ENCODE measurements around the gene GORASP2. TPM values are rescaled to one million over a fixed set of nuclear protein-coding genes. Genes with fewer than 3 reads are reported as not detected.
"Not testable (repeated sequence)": the region's sequence is repeated elsewhere in the genome, so short reads cannot be mapped to it uniquely, and the experiment has no call there.

GORASP2 gene
- total RNA-seq, 4 donors from 2014 or later: 36.1 to 48.2 (median 42.0) TPM

DNA sequence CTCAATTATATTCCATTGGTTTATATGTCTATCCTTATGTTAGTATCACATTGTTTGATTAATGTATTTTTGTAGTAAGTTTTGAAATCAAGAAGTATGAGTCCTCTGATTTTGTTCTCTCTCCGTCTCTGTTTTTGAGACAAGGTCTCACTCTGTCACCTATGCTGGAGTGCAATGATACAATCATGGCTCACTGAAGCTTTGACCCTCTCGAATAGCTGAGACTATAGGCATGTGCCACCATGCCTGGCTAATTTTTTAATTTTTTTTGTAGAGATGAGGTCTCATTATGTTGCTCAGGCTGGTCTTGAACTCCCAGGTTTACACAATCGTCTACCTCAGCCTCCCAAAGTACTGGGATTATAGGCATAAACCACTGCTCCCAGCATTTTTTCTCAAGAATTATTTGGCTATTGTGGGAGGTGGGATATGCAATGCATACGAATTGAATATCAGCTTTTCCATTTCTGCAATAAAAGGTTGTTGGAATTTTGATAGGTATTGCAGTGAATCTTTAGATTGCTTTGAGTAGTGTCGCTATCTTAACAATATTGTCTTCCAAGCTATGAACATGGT, 17.7 kb upstream of the GORASP2 start:
- Histone ChIP-seq H3K4me1 (no peaks in the 10 kb centered on the region), H3K4me3 (no peak overlapping the region), H3K27ac (no peak overlapping the region), H3K27me3 (no peaks in the 10 kb centered on the region), H3K36me3 (no peaks in the 10 kb centered on the region), H3K9me3 (peaks cover 0 to 73% (median 0%) of the 10 kb centered on the region in 3 donors)
- TF ChIP-seq EP300 (IDR thresholded peaks at IDR 0.05) (no peak), POLR2AphosphoS5 (IDR thresholded peaks at IDR 0.05) (no peak), POLR2A (IDR thresholded peaks at IDR 0.05) (no peak)
- TF ChIP-seq, protein P1, sequence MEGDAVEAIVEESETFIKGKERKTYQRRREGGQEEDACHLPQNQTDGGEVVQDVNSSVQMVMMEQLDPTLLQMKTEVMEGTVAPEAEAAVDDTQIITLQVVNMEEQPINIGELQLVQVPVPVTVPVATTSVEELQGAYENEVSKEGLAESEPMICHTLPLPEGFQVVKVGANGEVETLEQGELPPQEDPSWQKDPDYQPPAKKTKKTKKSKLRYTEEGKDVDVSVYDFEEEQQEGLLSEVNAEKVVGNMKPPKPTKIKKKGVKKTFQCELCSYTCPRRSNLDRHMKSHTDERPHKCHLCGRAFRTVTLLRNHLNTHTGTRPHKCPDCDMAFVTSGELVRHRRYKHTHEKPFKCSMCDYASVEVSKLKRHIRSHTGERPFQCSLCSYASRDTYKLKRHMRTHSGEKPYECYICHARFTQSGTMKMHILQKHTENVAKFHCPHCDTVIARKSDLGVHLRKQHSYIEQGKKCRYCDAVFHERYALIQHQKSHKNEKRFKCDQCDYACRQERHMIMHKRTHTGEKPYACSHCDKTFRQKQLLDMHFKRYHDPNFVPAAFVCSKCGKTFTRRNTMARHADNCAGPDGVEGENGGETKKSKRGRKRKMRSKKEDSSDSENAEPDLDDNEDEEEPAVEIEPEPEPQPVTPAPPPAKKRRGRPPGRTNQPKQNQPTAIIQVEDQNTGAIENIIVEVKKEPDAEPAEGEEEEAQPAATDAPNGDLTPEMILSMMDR (IDR thresholded peaks at IDR 0.05): no peak
- ATAC-seq: no peak
- 83 to 84% methylated on average over 4 to 5 of the region's 5 CpGs for WGBS, 2 donors (ENCODE audit: low coverage in 1 of 2)

DNA sequence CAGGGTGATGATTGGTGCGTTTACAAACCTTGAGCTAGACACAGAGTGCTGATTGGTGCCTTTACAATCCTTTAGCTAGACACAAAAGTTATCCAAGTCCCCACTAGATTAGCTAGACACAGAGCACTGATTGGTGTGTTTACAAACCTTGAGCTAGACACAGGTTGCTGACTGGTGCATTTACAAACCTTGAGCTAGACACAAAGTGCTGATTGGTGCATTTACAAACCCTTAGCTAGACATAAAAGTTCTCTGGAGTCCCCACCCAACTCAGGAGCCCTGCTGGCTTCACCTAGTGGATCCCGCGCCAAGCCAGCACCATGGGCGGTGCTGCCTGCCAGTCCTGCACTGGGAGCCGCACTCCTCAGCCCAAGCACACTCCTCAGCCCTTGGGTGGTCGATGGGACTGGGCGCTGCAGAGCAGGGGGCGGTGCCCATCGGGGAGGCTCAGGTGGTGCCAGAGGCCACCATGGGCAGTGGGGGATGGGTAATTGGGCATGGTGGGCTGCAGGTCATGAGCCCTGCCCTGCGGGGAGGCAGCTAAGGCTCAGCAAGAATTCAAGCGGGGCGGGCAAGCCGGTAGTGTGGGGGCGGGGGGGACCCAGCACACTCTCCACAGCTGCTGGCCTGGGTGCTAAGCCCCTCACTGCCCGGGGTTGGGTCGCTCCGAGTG, 13.9 kb upstream of the GORASP2 start:
- WGBS, 2 donors (ENCODE audit: low coverage in 1 of 2): no CpG with 5 or more reads among the region's 17 CpGs
- ATAC-seq, H3K27ac ChIP-seq, H3K4me3 ChIP-seq, H3K36me3 ChIP-seq, H3K27me3 ChIP-seq, H3K4me1 ChIP-seq: not testable (repeated sequence)
- peaks cover 0 to 70% (median 0%) of the 10 kb centered on the region in 3 donors for H3K9me3 ChIP-seq

GRCh38 chr2:170917219-170917913, 11.7 kb upstream of the GORASP2 start:
- Histone ChIP-seq H3K4me1 (no peaks in the 10 kb centered on the region), H3K27ac (no peak overlapping the region), H3K4me3 (no peak overlapping the region), H3K27me3 (no peaks in the 10 kb centered on the region), H3K9me3 (peaks cover 0 to 48% (median 0%) of the 10 kb centered on the region in 3 donors), H3K36me3 (no peaks in the 10 kb centered on the region)
- 100% methylated on average over 2 of the region's 11 CpGs; no CpG with 5 or more reads in 1 of the 2 donors for WGBS, 2 donors (ENCODE audit: low coverage in 1 of 2)
- no peak for ATAC-seq
- TF ChIP-seq EP300 (IDR thresholded peaks at IDR 0.05): no peak
- no peak for TF ChIP-seq POLR2A (IDR thresholded peaks at IDR 0.05)
- TF ChIP-seq POLR2AphosphoS5 (IDR thresholded peaks at IDR 0.05): no peak
- TF ChIP-seq, protein P1 (IDR thresholded peaks at IDR 0.05): no peak

DNA sequence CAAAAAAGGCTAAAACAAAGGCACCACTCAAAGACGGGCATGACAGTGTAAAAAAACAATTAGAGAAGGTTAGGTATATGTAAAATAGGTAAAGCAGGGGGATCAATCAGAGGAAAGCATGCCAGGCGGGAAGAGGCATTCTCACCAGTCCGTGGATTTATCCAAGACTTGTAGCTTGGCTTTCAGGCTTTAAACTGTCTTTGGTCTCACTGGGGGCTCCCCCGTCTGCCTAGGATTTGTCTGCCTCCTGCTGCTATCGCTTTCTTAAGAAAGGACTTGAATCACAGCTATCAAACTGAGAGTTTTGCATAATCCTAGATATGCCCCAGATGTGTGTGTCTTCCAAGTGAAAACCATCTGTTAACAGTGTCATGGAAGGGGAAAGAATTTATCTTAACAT, 11.1 kb upstream of the GORASP2 start:
- TF ChIP-seq POLR2AphosphoS5 (IDR thresholded peaks at IDR 0.05) (no peak), EP300 (IDR thresholded peaks at IDR 0.05) (no peak), POLR2A (IDR thresholded peaks at IDR 0.05) (no peak)
- TF ChIP-seq, protein P1 (IDR thresholded peaks at IDR 0.05): no peak
- Histone ChIP-seq H3K27ac (no peak overlapping the region), H3K4me1 (no peaks in the 10 kb centered on the region), H3K9me3 (peaks cover 0 to 42% (median 0%) of the 10 kb centered on the region in 3 donors), H3K27me3 (no peaks in the 10 kb centered on the region), H3K4me3 (no peak overlapping the region), H3K36me3 (no peaks in the 10 kb centered on the region)
- WGBS, 2 donors (ENCODE audit: low coverage in 1 of 2): 88 to 94% methylated on average over 5 of the region's 5 CpGs
- no peak for ATAC-seq

- H3K4me3 ChIP-seq, H3K27me3 ChIP-seq, H3K36me3 ChIP-seq, H3K27ac ChIP-seq, ATAC-seq, H3K4me1 ChIP-seq: not testable (repeated sequence)
- WGBS, 2 donors (ENCODE audit: low coverage in 1 of 2): 100% methylated on average over 1 of the region's 2 CpGs; no CpG with 5 or more reads in 1 of the 2 donors
- H3K9me3 ChIP-seq: peaks cover 0 to 18% (median 0%) of the 10 kb centered on the region in 3 donors
Observed at GRCh38 chr2:170921873-170922272, 7.2 kb upstream of the GORASP2 start.
